HEK293T (cell line): ENCODE results near the gene KPTN.
A peak's percentile ranks its signal among the peaks of the same experiment; 100 is the strongest.
"Not testable (repeated sequence)": the region's sequence is repeated elsewhere in the genome, so short reads cannot be mapped to it uniquely, and the experiment has no call there.

ENCODE experiments used
- CTCF ChIA-PET: fragments of 350-600 bp; formaldehyde crosslinking; extraction: SDS; loops from one replicate; lab custom pipeline; 2021; ENCODE audit warnings: antibody characterized with exemption, inconsistent platforms; lab: Yijun Ruan, JAX
- POLR2A ChIA-PET: fragments of 350-600 bp; formaldehyde crosslinking; extraction: SDS; loops from one replicate; lab custom pipeline; 2020; ENCODE audit warnings: antibody characterized with exemption, inconsistent platforms; lab: Yijun Ruan, JAX
- DNase-seq: peaks from one replicate; pipeline ENCODE4 v3.0.0; 2012; ENCODE audit warnings: mixed read lengths; ENCODE audit errors: extremely low spot score
- ARNT ChIP-seq: fragments of 450-650 bp; IDR thresholded peaks from 2 replicates; pipeline ENCODE4 v1.6.1; 2017; ENCODE audit warnings: mild to moderate bottlenecking
- BHLHE40 ChIP-seq: fragments of 450-650 bp; IDR thresholded peaks from 2 replicates; pipeline ENCODE4 v1.6.1; 2016; ENCODE audit warnings: mild to moderate bottlenecking, moderate library complexity, borderline replicate concordance
- CTBP1 ChIP-seq: fragments of 450-650 bp; IDR thresholded peaks from 2 replicates; pipeline ENCODE4 v1.6.1; 2016; ENCODE audit warnings: borderline replicate concordance
- ELF4 ChIP-seq: fragments of 450-650 bp; IDR thresholded peaks from 2 replicates; pipeline ENCODE4 v1.6.1; 2017; ENCODE audit warnings: antibody characterized with exemption
- FOXA1 ChIP-seq: fragments of 450-650 bp; IDR thresholded peaks from 2 replicates; pipeline ENCODE4 v1.6.1; 2016; ENCODE audit warnings: mild to moderate bottlenecking
- FOXK2 ChIP-seq: fragments of 450-650 bp; IDR thresholded peaks from 2 replicates; pipeline ENCODE4 v1.6.1; 2016; ENCODE audit warnings: mild to moderate bottlenecking
- FOXM1 ChIP-seq: fragments of 450-650 bp; IDR thresholded peaks from 2 replicates; pipeline ENCODE4 v1.6.1; 2017; ENCODE audit warnings: mild to moderate bottlenecking, borderline replicate concordance
- HDGF ChIP-seq: fragments of 450-650 bp; IDR thresholded peaks from 2 replicates; pipeline ENCODE4 v1.6.1; 2017; ENCODE audit warnings: antibody characterized with exemption, borderline replicate concordance
- L3MBTL2 ChIP-seq: fragments of 450-650 bp; conservative IDR thresholded peaks from 2 replicates; pipeline ENCODE4 v1.6.1; 2016; ENCODE audit warnings: mild to moderate bottlenecking
- LEF1 ChIP-seq: fragments of 450-650 bp; IDR thresholded peaks from 2 replicates; pipeline ENCODE4 v1.6.1; 2017; ENCODE audit warnings: mild to moderate bottlenecking, borderline replicate concordance
- NFRKB ChIP-seq: fragments of 450-650 bp; IDR thresholded peaks from 2 replicates; pipeline ENCODE4 v1.6.1; 2016; ENCODE audit warnings: mild to moderate bottlenecking, moderate library complexity
- PKNOX1 ChIP-seq: fragments of 450-650 bp; IDR thresholded peaks from 2 replicates; pipeline ENCODE4 v1.6.1; 2016
- SP1 ChIP-seq: fragments of 450-650 bp; IDR thresholded peaks from 2 replicates; pipeline ENCODE4 v1.6.1; 2017
- SUZ12 ChIP-seq: fragments of 450-650 bp; IDR thresholded peaks from 2 replicates; pipeline ENCODE4 v1.6.1; 2016; ENCODE audit warnings: mild to moderate bottlenecking
- TARDBP ChIP-seq: fragments of 450-650 bp; IDR thresholded peaks from 2 replicates; pipeline ENCODE4 v1.6.1; 2016
- ZNF384 ChIP-seq: fragments of 450-650 bp; IDR thresholded peaks from 2 replicates; pipeline ENCODE4 v1.6.1; 2016

KPTN gene

GRCh38 chr19:47490031-47490430 lies 6.0 kb upstream of the KPTN start:
- ChIA-PET POLR2A (no interaction called here), CTCF (no interaction called here)
- TF ChIP-seq TARDBP (peak; percentile 82; the same call in 1 of the 2 replicates), LEF1 (no peak)
- no peak for DNase-seq

GRCh38 chr19:47489072-47489914 lies 5.3 kb upstream of the KPTN start:
- no peak for DNase-seq
- POLR2A ChIA-PET, result no interaction called here
- CTCF ChIA-PET, result interaction anchor here (1.6 kb wide), 1 partner anchor 53 kb away, joined by 7 read pairs; no protein-coding TSS in a partner anchor
- TF ChIP-seq SUZ12 (no peak), CTBP1 (no peak), HDGF (no peak), PKNOX1 (no peak), TARDBP (no peak), ZNF384 (no peak), FOXK2 (no peak), FOXM1 (no peak), ARNT (no peak), NFRKB (no peak), BHLHE40 (no peak), FOXA1 (no peak), SP1 (no peak), LEF1 (no peak), ELF4 (no peak), L3MBTL2 (no peak)

- CTCF ChIA-PET, result interaction anchor here (0.6 to 1.6 kb wide), 3 partner anchors 12 to 807 kb away, joined by 3 to 7 read pairs (median 5); no protein-coding TSS in a partner anchor
- POLR2A ChIA-PET, result interaction anchor here (1.0 kb wide), 1 partner anchor 212 kb away, joined by 3 read pairs; no protein-coding TSS in a partner anchor
- no peak for DNase-seq
- no peak for TF ChIP-seq BHLHE40
- TF ChIP-seq L3MBTL2, result no peak
- TF ChIP-seq FOXM1, result no peak
- no peak for TF ChIP-seq ZNF384
- no peak for TF ChIP-seq TARDBP
- no peak for TF ChIP-seq FOXA1
- TF ChIP-seq SP1, result no peak
- no peak for TF ChIP-seq CTBP1
- TF ChIP-seq PKNOX1, result no peak
- no peak for TF ChIP-seq LEF1
- TF ChIP-seq ARNT, result no peak
- TF ChIP-seq HDGF, result no peak
- no peak for TF ChIP-seq SUZ12
- no peak for TF ChIP-seq FOXK2
- no peak for TF ChIP-seq NFRKB
- TF ChIP-seq ELF4, result no peak
Observed at GRCh38 chr19:47487551-47488515, 3.8 kb upstream of the KPTN start.

GRCh38 chr19:47486900-47487299 lies 2.9 kb upstream of the KPTN start:
- no peak for DNase-seq
- TF ChIP-seq NFRKB, result no peak
- TF ChIP-seq ELF4, result no peak
- TF ChIP-seq SUZ12, result no peak
- TF ChIP-seq FOXK2, result no peak
- no peak for TF ChIP-seq FOXM1
- TF ChIP-seq HDGF, result no peak
- TF ChIP-seq SP1, result no peak
- TF ChIP-seq LEF1, result no peak
- no peak for TF ChIP-seq CTBP1
- no peak for TF ChIP-seq L3MBTL2
- no peak for TF ChIP-seq ARNT
- TF ChIP-seq TARDBP, result no peak
- no peak for TF ChIP-seq ZNF384
- no peak for TF ChIP-seq PKNOX1
- TF ChIP-seq BHLHE40, result no peak
- CTCF ChIA-PET, result no interaction called here
- POLR2A ChIA-PET, result interaction anchor here (1.0 kb wide), 2 partner anchors 49 to 213 kb away, joined by 3 read pairs; no protein-coding TSS in a partner anchor

- ChIA-PET CTCF (interaction anchor here (0.9 kb wide), 1 partner anchor 49 kb away, joined by 3 read pairs; no protein-coding TSS in a partner anchor), POLR2A (interaction anchor here (1.0 kb wide), 1 partner anchor 48 kb away, joined by 3 read pairs; no protein-coding TSS in a partner anchor)
- not testable (repeated sequence) for DNase-seq
Observed at GRCh38 chr19:47486220-47486619, 2.2 kb upstream of the KPTN start.
